HL-60 (cell line): ENCODE measurements around the gene NFIB.

ENCODE experiments used
- DNase-seq, 2 experiments: peaks; one replicate each; pipeline ENCODE4 v3.0.0-alpha.2; 2010 to 2020; ENCODE audit warnings: low read depth in 1 of 2, low spot score in 1 of 2
- H3K27ac ChIP-seq: fragments of 250-450 bp; sonication (Bioruptor Pico); replicated peaks from 2 replicates; pipeline ENCODE4 v1.5.1; 2020; ENCODE audit warnings: mild to moderate bottlenecking, moderate library complexity
- H3K27me3 ChIP-seq: fragments of 250-450 bp; sonication (Bioruptor Pico); 2 replicates; pipeline ENCODE4 v1.5.1; 2021; ENCODE audit warnings: mild to moderate bottlenecking, moderate library complexity; ENCODE audit not compliant: insufficient read depth, poor library complexity, severe bottlenecking
- H3K4me3 ChIP-seq: replicated peaks from 2 replicates; pipeline ENCODE4 v1.5.1; 2011; ENCODE audit warnings: mild to moderate bottlenecking, control low read depth, low read length; ENCODE audit not compliant: insufficient read depth
- GABPA ChIP-seq: IDR thresholded peaks from 2 replicates; pipeline ENCODE4 v1.6.1; 2012; ENCODE audit warnings: low read depth
- POLR2AphosphoS5 ChIP-seq: IDR thresholded peaks from 2 replicates; pipeline ENCODE4 v1.6.1; 2012; ENCODE audit warnings: low read depth
- SPI1 ChIP-seq: IDR thresholded peaks from 2 replicates; pipeline ENCODE4 v1.6.1; 2012; ENCODE audit warnings: low read depth, mild to moderate bottlenecking, borderline replicate concordance
- TF ChIP-seq, protein P1 (sequence below): IDR thresholded peaks from 2 replicates; pipeline ENCODE4 v1.6.1; 2012; ENCODE audit warnings: low read depth; ENCODE audit not compliant: insufficient replicate concordance
- TF ChIP-seq, protein P2 (sequence below): IDR thresholded peaks from one replicate; pipeline ENCODE4 v1.5.1; 2011; ENCODE audit warnings: low read length, control low read depth, inconsistent platforms; ENCODE audit not compliant: insufficient read depth

NFIB gene

DNA sequence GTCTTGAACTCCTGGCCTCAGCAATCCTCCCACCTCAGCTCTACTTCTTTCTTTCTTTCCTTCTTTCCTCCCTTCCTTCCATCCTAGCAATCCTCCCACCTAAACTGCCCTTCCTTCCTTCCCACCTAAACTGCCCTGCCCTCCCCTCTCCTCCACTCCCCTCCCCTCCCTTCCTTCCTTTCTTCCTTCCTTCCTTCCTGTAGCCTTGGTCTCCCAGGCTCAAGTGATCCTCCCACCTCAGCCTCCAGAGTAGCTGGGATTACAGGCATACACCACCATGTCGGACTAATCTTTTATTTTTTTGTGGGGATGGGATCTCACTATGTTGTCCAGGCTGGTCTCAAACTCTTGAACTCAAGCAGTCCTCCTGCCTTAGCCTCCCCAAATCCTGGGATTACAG lies 65.8 kb downstream of the NFIB start:
- no peaks in the 10 kb centered on the region for H3K27me3 ChIP-seq
- DNase-seq, result no peak
- H3K27ac ChIP-seq, result no peak overlapping the region
- no peak overlapping the region for H3K4me3 ChIP-seq
- TF ChIP-seq, protein P1, sequence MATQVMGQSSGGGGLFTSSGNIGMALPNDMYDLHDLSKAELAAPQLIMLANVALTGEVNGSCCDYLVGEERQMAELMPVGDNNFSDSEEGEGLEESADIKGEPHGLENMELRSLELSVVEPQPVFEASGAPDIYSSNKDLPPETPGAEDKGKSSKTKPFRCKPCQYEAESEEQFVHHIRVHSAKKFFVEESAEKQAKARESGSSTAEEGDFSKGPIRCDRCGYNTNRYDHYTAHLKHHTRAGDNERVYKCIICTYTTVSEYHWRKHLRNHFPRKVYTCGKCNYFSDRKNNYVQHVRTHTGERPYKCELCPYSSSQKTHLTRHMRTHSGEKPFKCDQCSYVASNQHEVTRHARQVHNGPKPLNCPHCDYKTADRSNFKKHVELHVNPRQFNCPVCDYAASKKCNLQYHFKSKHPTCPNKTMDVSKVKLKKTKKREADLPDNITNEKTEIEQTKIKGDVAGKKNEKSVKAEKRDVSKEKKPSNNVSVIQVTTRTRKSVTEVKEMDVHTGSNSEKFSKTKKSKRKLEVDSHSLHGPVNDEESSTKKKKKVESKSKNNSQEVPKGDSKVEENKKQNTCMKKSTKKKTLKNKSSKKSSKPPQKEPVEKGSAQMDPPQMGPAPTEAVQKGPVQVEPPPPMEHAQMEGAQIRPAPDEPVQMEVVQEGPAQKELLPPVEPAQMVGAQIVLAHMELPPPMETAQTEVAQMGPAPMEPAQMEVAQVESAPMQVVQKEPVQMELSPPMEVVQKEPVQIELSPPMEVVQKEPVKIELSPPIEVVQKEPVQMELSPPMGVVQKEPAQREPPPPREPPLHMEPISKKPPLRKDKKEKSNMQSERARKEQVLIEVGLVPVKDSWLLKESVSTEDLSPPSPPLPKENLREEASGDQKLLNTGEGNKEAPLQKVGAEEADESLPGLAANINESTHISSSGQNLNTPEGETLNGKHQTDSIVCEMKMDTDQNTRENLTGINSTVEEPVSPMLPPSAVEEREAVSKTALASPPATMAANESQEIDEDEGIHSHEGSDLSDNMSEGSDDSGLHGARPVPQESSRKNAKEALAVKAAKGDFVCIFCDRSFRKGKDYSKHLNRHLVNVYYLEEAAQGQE, result no peak
- TF ChIP-seq SPI1, result no peak
- TF ChIP-seq, protein P2, sequence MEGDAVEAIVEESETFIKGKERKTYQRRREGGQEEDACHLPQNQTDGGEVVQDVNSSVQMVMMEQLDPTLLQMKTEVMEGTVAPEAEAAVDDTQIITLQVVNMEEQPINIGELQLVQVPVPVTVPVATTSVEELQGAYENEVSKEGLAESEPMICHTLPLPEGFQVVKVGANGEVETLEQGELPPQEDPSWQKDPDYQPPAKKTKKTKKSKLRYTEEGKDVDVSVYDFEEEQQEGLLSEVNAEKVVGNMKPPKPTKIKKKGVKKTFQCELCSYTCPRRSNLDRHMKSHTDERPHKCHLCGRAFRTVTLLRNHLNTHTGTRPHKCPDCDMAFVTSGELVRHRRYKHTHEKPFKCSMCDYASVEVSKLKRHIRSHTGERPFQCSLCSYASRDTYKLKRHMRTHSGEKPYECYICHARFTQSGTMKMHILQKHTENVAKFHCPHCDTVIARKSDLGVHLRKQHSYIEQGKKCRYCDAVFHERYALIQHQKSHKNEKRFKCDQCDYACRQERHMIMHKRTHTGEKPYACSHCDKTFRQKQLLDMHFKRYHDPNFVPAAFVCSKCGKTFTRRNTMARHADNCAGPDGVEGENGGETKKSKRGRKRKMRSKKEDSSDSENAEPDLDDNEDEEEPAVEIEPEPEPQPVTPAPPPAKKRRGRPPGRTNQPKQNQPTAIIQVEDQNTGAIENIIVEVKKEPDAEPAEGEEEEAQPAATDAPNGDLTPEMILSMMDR, result no peak
- no peak for TF ChIP-seq GABPA
- TF ChIP-seq POLR2AphosphoS5, result no peak

DNA sequence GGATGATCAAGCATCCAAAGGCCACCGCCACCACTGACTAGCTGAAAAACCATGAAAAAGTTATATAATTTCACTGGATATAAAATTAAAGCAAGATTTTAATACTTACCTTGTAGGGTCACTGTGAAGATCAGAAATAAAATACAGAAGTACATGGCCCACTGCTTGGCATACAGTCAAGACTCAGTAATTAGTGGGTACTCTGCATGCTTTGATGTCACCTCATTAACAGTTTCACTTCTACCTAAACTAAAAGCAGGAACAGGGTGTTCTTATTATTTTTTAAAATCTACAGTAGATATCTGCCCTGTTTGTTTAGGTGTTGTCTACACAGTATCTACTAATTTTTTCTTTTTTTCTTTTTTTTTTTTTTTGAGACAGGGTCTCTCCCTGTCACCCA lies 66.4 kb downstream of the NFIB start:
- DNase-seq, result no peak
- no peak for TF ChIP-seq GABPA
- TF ChIP-seq POLR2AphosphoS5, result no peak
- TF ChIP-seq, protein P1, result no peak
- TF ChIP-seq, protein P2, result no peak
- no peak for TF ChIP-seq SPI1
- Histone ChIP-seq H3K27me3 (no peaks in the 10 kb centered on the region), H3K4me3 (no peak overlapping the region), H3K27ac (no peak overlapping the region)

DNA sequence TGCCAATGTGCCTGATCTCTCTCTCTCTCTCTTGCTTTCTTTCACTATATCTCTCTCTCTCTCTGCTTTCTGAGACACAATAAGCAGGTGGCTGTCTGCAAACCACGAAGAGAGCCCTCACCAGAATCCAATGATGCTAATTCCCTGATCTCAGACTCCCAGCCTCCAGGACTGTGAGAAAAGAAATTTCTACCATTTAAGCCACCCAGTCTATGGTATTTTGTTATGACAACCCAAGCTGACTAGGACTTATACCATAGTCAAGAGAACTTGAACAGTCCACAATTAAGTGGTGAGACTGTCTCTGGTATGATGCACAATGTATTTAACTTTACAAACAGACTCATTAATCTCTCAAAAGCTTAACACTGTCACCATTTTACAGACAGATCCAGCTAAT lies 67.0 kb downstream of the NFIB start:
- no peaks in the 10 kb centered on the region for H3K27me3 ChIP-seq

More for the DNA sequence above, 67.0 kb downstream of the NFIB start:
- H3K4me3 ChIP-seq, result no peak overlapping the region
- no peak overlapping the region for H3K27ac ChIP-seq
- TF ChIP-seq, protein P2, result no peak
- TF ChIP-seq, protein P1, result no peak
- TF ChIP-seq GABPA (no peak), SPI1 (no peak), POLR2AphosphoS5 (no peak)
- DNase-seq, result no peak
